BJ (cell line): ENCODE data around the gene STRN. TPM values are rescaled to one million over a fixed set of nuclear protein-coding genes. Genes with fewer than 3 reads are reported as not detected.
"Not testable (repeated sequence)": the region's sequence is repeated elsewhere in the genome, so short reads cannot be mapped to it uniquely, and the experiment has no call there.

Source experiments
- CTCF ChIA-PET: fragments of 350-600 bp; formaldehyde crosslinking; extraction: SDS; loops from one replicate; lab custom pipeline; 2021; ENCODE audit warnings: antibody characterized with exemption, inconsistent platforms; lab: Yijun Ruan, JAX
- POLR2A ChIA-PET: fragments of 300-600 bp; sonication (Branson Sonifier 250); formaldehyde crosslinking; extraction: SDS; loops from one replicate; lab custom pipeline; 2021; ENCODE audit warnings: antibody characterized with exemption; lab: Charles Lee
- DNase-seq: peaks from one replicate; pipeline ENCODE4 v3.0.0-alpha.2; 2011; ENCODE audit warnings: low read depth
- H3K27me3 ChIP-seq: 2 replicates; pipeline ENCODE4 v1.6.0; 2011; ENCODE audit warnings: low read length; ENCODE audit not compliant: control insufficient read depth, insufficient read depth
- H3K36me3 ChIP-seq: 2 replicates; pipeline ENCODE4 v1.5.1; 2011; ENCODE audit warnings: low read length; ENCODE audit not compliant: control insufficient read depth, insufficient read depth
- H3K4me3 ChIP-seq: 2 replicates; pipeline ENCODE4 v1.5.1; 2011; ENCODE audit warnings: low read depth, mild to moderate bottlenecking, control low read depth, low read length
- polyA plus RNA-seq: library from polyadenylated mRNA; depleted of rRNA; stranded (reverse); fragments of >200 nt; gene quantifications from 2 replicates; pipeline ENCODE4 v1.2.3, GENCODE V29; 2011
- TF ChIP-seq, protein P1 (sequence below): IDR thresholded peaks from 2 replicates; pipeline ENCODE4 v1.5.1; 2011; ENCODE audit warnings: low read depth, mild to moderate bottlenecking, control low read depth, inconsistent platforms, low read length, moderate library complexity; ENCODE audit not compliant: insufficient read depth

The STRN gene
- polyA plus RNA-seq, 1 experiment, result 8.5 TPM

DNA sequence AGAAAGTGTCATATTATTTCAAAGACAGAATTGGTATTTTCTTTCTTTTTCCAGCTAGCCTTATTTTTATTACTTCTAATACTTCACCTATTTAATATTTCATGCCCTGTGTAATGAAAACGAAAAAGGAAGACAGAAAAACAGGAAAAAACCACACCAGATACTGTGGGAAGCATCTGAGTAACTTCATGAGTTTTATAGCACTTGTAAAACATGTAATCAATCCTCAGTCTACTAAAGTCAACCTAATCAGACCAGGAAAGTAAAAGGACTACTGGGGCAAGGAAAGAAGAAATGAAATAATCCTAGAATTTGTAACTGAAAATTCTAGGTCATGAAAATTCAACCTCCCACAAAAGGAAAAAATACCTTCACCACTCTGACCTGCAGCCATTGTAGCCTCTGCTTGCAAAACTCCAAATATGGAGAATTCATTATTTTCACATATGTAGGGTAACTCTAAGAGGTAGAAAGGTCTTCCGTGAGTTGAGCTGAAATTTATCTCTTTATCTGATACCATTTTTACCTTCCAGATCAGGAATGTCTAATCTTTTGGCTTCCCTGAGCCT lies 34.7 kb upstream of the STRN start:
- TF ChIP-seq, protein P1, sequence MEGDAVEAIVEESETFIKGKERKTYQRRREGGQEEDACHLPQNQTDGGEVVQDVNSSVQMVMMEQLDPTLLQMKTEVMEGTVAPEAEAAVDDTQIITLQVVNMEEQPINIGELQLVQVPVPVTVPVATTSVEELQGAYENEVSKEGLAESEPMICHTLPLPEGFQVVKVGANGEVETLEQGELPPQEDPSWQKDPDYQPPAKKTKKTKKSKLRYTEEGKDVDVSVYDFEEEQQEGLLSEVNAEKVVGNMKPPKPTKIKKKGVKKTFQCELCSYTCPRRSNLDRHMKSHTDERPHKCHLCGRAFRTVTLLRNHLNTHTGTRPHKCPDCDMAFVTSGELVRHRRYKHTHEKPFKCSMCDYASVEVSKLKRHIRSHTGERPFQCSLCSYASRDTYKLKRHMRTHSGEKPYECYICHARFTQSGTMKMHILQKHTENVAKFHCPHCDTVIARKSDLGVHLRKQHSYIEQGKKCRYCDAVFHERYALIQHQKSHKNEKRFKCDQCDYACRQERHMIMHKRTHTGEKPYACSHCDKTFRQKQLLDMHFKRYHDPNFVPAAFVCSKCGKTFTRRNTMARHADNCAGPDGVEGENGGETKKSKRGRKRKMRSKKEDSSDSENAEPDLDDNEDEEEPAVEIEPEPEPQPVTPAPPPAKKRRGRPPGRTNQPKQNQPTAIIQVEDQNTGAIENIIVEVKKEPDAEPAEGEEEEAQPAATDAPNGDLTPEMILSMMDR, result no peak
- ChIA-PET POLR2A (no interaction called here), CTCF (no interaction called here)
- DNase-seq, result no peak
- H3K4me3 ChIP-seq, result no peak overlapping the region
- peaks cover 2% of the 10 kb centered on the region; the same call in 1 of the 2 replicates for H3K36me3 ChIP-seq
- H3K27me3 ChIP-seq, result no peaks in the 10 kb centered on the region

DNA sequence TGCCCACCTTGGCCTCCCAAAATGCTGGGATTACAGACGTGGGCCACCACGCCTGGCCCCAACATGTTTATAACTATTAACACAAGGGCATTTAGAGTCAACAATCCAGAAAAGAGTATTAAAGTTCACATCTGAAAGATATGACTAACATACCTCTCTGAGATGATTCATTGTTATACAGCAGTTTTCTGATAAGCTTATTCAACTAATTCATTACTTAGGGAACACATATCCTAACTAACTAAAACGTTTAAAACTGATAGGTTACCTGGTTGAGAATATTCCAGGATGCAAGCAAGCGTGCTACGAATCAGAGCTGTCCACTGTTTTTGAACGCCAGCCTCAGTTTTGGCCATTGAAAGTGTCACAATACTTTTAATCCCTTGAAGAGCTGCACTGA lies 34.0 kb upstream of the STRN start:
- Histone ChIP-seq H3K36me3 (peaks cover 2% of the 10 kb centered on the region; the same call in 1 of the 2 replicates), H3K27me3 (no peaks in the 10 kb centered on the region), H3K4me3 (no peak overlapping the region)
- DNase-seq, result no peak
- ChIA-PET CTCF (interaction anchor here (0.6 kb wide), 1 partner anchor 111 kb away, joined by 3 read pairs; no protein-coding TSS in a partner anchor), POLR2A (no interaction called here)
- TF ChIP-seq, protein P1, result no peak

DNA sequence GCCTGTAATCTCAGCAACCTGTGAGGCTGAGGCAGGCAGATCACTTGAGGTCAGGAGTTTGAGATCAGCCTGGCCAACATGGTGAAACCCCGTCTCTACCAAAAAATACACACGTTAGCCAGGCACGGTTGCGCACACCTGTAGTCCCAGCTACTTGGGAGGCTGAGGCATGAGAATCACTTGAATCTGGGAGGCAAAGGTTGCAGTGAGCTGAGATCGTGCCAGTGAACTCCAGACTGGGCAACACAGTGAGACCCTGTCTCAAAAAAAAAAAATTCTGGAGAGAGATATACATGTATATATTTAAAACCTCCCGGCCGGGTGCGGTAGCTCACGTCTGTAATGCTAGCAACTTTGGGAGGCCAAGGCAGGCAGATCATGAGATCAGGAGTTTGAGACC lies 33.1 kb upstream of the STRN start:
- POLR2A ChIA-PET, result not testable (repeated sequence)

DNA sequence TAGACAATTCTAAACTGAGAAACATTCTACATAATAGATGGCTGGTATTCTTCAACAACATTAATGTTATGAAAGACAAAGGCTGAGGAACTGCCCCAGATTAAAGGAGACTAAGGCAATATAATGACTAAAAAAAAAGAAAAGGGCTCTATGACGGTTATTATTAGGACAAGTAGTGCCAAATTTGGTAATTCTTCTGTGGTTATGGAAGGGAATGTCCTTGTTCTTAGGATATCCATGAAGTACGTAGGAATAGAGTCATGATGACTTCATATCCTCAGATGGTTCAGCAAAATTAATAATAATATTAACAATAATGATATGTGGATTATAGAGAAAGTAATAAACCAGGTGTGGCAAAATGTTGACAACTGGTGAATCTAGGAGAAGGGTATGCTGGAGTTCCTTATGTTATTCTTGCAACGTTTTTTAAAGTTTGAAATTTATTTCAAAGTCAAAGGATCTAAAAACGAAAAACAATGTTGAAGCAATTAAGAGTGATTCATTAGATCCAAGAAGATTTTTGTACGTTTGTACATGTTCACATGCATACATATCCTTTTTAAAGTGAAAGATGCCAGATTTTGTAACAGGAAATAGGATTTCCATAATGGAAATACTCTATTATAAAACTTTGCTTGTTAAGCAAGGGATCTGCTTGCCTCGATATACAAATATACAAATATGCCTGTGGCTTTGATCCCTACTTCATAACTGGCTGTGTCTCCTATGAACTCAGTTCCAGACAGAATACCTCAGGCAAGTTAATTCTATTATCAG lies 27.7 kb upstream of the STRN start:
- DNase-seq, result no peak
- POLR2A ChIA-PET, result no interaction called here

More for the DNA sequence above, 33.1 kb upstream of the STRN start:
- H3K27me3 ChIP-seq, DNase-seq, CTCF ChIA-PET, H3K36me3 ChIP-seq, H3K4me3 ChIP-seq: not testable (repeated sequence)

DNA sequence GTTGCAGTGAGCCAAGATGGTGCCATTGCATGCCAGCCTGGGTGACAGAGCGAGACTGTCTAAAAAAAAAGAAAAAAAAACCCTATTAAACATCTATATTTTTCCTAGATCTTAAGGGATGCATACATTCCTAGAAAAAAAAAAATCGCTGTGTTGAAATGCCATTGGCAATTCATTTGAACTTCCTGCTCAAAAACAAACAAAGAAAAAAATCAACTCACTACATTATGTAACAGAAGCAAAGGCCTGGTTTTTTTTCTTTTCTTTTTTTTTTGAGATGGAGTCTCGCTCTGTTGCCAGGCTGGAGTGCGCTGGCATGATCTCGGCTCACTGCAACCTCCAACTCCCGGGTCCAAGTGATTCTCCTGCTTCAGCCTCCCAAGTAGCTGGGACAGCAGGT lies 21.7 kb upstream of the STRN start:
- H3K27me3 ChIP-seq, result no peaks in the 10 kb centered on the region
- CTCF ChIA-PET, result interaction anchor here (0.6 kb wide), 1 partner anchor 96 kb away, joined by 3 read pairs; no protein-coding TSS in a partner anchor
- POLR2A ChIA-PET, result no interaction called here
- no peaks in the 10 kb centered on the region for H3K36me3 ChIP-seq
- no peak overlapping the region for H3K4me3 ChIP-seq
- DNase-seq, result no peak
- TF ChIP-seq, protein P1, result no peak

More for the DNA sequence above, 27.7 kb upstream of the STRN start:
- Histone ChIP-seq H3K36me3 (no peaks in the 10 kb centered on the region), H3K27me3 (no peaks in the 10 kb centered on the region), H3K4me3 (no peak overlapping the region)
- TF ChIP-seq, protein P1, result no peak
- CTCF ChIA-PET, result no interaction called here
